SW480 (cell line): ENCODE data around the gene CASP2.

Source experiments
- DNase-seq: peaks from one replicate; pipeline ENCODE4 v3.0.0-alpha.2; 2016; ENCODE audit warnings: low spot score

The CASP2 gene

DNA sequence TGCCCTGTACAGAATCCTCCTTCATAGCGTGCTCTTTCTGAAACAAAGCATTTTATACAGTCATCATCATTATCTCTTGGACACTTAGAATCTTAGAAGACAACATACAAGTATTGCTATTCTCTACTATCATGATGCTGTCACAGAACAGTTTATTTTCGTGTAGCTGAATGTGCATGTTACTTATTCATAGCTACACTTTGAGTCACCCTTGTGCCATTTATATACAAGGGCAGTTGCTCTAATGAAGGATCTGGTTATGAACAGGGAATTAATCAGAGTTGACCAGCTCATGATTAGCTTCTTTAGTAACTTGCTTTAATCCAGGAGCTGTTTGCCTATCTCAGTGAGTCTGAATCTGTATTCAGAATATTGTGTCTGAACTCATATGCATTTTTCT lies 11.2 kb downstream of the CASP2 start:
- DNase-seq = no peak

DNA sequence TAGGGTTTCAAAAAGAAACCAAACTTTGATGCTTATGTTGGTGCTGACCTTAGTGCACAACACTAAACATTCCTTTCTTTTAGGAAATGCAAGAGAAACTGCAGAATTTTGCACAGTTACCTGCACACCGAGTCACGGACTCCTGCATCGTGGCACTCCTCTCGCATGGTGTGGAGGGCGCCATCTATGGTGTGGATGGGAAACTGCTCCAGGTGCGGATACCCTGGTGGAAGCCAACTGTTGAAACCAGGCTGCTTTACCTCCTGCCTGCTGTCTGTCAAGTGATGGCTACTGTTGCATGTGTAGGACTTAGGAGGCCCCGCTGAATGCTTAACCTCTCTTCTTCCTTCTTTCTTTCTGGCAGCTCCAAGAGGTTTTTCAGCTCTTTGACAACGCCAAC lies 11.7 kb downstream of the CASP2 start:
- DNase-seq = peak; percentile 34

DNA sequence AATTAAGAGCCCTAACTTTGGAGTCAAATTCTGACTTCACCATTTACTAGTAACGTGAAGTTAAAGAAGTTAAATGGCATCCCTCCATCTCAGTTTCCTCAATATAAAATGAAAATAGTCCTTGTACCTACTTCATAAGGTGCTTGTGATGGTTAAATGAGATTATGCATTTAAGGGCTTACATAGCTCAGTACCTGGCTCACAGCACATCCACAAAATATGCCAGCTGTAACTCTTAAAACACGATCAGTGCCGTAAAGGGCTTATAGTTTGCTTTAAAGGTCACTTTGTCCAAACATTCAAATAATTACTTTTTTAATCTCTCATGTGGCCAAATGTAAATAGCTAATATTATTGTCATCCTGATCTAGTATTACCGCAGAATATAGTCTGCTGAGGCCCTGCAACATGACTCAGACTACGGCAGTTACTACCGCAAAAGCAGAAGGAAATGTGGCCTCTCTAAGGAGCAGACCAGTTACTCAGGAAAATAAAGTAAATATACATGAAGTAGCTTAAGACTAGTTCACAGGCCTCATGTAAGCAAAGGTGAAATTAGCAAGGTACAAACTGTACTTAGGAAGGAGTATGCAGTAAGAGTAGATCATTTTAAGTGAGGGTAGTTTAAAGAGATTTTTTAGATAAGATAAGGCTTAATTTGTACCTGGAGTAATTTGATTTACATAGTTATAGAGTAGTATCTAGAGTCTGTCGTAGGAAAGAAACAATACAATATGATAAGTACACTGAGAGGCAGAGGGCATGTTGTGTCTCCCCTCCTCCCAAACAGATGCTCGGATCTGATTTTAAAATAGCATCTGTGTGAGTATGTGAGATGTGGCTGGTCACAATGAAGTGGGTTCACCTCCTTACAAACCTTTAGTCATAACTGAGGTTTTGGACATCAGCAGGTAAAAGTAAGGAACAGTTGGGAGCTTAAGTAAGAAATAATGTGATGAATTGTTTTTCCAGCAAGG lies 13.1 kb downstream of the CASP2 start:
- no peak for DNase-seq

DNA sequence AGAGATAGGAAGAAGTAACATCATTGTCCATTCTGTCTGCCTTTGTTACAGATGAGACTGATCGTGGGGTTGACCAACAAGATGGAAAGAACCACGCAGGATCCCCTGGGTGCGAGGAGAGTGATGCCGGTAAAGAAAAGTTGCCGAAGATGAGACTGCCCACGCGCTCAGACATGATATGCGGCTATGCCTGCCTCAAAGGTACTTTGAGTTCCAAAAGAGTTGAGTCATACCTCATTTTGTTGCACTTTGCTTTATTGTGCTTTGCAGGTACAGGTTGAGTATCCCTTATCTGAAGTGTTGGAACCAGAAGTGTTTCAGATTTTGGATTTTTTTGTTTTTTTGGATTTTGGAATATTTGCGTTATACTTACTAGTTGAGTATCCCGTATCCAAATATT lies 15.6 kb downstream of the CASP2 start:
- DNase-seq = no peak

DNA sequence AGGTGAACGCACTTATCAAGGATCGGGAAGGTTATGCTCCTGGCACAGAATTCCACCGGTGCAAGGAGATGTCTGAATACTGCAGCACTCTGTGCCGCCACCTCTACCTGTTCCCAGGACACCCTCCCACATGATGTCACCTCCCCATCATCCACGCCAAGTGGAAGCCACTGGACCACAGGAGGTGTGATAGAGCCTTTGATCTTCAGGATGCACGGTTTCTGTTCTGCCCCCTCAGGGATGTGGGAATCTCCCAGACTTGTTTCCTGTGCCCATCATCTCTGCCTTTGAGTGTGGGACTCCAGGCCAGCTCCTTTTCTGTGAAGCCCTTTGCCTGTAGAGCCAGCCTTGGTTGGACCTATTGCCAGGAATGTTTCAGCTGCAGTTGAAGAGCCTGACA lies 16.8 kb downstream of the CASP2 start:
- no peak for DNase-seq

DNA sequence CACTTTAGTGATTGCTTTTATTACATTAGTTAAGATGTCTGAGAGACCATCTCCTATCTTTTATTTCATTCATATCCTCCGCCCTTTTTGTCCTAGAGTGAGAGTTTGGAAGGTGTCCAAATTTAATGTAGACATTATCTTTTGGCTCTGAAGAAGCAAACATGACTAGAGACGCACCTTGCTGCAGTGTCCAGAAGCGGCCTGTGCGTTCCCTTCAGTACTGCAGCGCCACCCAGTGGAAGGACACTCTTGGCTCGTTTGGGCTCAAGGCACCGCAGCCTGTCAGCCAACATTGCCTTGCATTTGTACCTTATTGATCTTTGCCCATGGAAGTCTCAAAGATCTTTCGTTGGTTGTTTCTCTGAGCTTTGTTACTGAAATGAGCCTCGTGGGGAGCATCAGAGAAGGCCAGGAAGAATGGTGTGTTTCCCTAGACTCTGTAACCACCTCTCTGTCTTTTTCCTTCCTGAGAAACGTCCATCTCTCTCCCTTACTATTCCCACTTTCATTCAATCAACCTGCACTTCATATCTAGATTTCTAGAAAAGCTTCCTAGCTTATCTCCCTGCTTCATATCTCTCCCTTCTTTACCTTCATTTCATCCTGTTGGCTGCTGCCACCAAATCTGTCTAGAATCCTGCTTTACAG lies 17.4 kb downstream of the CASP2 start:
- DNase-seq = peak; percentile 39

DNA sequence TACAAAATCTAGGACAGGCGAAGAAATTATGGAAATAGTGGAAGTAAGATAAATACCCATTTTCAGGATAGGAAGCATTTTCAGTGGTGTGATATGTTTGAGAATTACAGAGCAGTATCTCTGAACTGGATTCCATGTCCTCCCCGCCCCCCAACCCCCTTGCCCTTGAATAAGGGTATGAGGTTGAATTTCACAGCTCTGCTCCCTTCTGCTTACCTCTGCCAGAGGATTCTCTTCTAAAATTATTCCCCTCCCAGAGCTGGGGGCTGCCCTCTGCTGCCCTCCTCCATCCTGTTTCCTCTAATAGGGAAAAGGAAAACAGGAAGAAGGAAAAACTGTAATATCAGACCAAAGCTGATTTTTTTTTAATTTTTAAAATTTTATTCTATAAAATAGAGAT lies 20.5 kb downstream of the CASP2 start:
- DNase-seq = no peak

DNA sequence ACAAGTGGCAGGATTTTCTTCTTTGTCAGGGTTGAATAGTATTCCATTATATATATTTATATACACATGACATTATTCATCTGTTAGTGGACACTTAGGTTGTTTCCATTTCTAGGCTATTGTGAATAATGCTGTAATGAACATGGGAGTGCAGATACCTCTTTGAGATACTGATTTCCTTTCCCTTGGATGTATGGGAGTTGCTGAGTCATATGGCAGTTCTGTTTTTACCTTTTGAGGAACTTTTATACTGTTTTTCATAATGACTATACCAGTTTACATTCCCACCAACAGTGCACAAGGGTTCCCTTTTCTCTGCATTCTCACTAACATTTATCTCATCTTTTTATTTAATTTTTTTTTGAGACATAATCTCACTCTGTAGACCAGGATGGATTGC lies 26.0 kb downstream of the CASP2 start:
- no peak for DNase-seq

DNA sequence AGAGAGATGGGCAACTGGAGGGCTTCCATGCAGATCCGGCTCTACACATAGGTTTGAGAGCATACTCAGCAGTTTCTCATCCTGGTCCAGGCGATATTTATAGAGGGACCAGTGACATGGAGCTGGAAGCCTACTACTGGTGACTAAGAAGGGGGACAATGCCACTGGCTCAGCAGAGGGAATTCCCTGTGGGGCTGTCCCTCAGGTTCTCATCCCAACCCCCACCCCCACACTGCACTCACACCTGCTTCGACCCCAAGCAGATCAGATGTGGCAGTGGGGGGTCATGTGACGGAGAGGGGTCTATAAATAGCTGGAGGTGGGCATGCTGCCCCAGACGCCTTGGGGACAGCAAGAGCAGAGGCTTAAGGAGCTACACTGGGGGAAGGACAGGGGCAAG lies 27.6 kb downstream of the CASP2 start, which contains the start of gene CLCN1:
CLCN1 (plus strand) TSS at position 336 of the 400 bp plus-strand sequence. CDS start 102 bp downstream, outside the sequence.
- no peak for DNase-seq

DNA sequence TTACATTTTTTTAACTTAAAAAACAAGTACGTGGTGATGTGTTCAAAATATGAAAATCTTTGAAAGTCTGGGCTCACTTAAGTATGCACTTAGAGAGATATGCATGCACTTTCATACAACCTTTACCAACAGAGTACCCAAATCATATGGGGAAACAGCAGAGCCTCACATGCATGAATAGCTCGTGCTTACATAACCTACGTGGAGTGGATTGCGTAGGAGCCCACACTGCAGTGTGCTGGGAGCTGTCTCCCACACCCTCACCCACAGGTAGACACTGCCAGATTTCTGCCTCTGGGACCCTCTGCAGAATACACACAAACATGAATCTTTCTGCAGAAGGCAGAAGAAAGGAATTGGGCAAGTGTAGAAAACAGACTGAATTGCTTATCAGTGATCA lies 28.3 kb downstream of the CASP2 start:
- DNase-seq = no peak

DNA sequence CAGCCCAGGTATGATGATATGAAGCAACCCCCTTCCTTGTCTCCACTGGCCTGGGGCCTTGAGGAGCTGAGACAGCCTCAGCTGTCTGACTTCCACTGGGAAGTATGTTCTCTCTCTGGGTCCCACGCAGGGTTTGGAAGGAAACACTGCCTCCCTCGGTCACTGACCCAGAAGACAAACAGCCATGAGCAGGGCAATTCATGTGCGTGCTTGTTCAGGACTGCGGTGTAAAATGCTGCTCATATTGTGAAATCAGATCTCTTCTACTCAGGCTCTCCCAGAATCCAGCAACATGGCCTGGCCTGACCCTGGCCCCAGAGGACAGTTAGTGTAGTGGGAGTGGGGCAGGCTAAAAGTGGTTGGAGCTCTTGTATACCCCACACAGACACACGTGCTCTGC lies 30.5 kb downstream of the CASP2 start:
- DNase-seq = no peak

DNA sequence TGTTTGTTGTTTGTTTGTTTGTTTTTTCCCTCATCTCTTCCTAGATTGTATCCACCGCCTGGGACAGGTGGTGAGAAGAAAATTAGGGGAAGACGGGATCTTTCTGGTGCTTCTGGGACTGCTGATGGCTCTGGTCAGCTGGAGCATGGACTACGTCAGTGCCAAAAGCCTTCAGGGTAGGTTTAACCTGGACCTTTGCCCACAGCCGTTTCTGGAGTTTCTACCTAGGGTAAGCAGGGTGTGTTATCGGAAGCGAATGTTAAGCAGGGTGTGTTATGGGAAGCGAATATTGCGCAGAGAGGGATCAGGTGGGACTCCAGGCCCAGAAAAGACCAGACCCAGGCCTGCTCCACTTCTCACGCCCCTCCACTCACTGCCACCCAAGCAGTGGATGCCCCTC lies 32.5 kb downstream of the CASP2 start:
- DNase-seq = no peak

DNA sequence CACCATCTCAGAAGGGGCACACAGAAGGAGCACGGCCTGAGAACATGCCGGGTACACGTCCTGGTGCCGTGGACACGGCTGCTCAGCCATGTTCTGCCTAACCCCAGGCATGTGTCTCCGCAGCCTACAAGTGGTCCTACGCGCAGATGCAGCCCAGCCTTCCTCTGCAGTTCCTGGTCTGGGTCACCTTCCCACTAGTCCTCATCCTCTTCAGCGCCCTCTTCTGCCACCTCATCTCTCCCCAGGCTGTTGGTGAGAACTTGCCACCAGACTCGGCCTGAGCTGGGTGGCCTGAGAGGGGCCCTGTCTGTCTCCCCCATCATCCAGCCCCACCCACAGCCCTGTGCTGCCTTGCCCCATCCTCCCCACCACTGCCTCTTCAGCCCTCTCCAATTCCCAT lies 33.1 kb downstream of the CASP2 start:
- DNase-seq = no peak

DNA sequence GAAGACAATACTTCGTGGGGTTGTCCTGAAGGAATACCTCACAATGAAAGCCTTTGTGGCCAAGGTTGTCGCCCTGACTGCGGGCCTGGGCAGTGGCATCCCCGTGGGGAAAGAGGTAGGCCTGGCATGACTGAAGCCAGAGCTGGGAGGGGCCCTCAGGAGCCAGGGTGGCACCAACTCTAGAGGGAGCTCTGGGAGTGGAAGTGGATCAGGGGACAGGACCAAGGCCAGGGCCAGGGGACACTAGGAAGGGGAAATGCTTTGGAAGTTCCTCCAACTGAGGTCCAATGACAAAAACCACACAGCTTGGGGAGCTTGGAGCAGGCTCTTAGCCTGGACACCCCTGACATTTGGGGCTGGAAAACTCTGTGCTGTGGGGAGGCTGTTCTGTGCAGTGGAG lies 33.6 kb downstream of the CASP2 start:
- no peak for DNase-seq

DNA sequence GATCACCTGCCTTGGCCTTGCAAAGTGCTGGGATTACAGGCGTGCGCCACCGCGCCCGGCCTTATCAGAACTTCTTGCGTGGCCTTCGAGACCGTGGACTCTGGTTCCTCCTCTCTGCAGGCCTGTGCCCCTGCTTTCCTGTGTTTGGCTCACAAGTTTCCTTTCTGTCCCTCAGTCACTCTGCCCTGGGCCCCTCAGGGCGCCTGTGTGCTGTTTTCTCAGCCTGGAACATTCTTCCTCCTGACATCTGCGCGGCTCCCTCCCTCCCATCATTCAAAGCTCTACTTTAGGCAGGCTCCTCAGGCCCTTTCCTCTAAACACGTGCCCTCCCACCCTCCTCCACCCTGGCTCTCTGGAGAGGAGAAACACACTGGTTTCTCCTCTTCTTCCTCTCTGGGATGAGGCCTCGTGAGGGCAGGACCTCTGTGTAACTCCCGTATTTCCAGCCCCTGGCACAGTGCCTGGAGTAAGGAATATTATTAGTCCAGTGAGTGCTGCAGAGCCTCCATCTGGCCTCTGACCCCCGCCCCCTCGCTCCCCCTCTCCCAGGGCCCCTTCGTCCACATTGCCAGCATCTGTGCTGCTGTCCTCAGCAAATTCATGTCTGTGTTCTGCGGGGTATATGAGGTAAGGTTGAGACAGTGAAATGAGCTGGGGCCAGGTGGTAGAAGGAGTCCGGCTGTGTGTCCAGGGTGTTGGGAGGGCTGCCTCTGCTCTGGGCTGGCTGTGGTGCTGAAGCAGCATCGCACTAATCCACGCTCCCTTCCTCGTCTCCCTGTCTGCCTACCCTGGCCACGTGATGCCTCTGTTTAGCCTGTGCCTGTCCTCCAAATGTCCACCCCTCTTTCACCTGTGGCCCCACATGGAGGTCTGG lies 34.8 kb downstream of the CASP2 start:
- DNase-seq = no peak

DNA sequence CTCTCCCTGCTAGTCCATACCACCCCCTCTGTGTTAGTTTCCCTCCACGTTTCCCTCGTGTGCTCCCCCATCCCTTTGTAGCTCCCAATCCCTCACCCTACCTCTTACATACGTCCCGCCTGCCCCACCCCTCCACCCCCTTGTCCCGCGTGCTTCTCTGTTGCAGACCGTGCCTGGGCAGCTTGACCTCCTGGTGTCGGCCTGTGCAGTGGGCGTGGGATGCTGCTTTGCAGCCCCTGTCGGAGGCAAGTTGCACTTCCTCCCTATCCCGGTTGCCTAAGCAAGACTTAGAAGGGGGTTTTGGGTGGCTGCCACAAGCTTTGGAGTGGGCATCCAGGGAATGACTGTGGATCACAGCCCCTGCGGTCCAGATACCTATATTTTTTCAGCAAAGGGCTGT lies 35.5 kb downstream of the CASP2 start:
- no peak for DNase-seq

DNA sequence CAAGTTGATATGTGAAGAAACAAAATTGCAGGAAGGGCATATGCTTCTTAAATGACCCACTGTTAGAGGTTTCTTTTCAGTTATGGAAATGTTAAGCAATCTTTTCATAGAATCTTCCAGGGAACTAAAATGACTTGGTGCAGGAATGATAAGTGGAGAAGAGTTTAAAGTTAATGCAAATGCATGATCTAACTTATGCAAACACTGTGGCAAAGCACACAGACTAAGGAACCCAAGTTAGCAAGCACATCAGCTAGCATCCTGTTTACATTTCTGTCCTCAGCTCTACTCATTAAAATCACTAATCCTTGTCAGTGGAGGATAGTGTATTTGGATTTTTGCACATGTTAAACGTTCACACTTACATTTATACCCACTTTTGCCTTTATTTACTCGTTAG lies 37.1 kb downstream of the CASP2 start:
- no peak for DNase-seq

DNA sequence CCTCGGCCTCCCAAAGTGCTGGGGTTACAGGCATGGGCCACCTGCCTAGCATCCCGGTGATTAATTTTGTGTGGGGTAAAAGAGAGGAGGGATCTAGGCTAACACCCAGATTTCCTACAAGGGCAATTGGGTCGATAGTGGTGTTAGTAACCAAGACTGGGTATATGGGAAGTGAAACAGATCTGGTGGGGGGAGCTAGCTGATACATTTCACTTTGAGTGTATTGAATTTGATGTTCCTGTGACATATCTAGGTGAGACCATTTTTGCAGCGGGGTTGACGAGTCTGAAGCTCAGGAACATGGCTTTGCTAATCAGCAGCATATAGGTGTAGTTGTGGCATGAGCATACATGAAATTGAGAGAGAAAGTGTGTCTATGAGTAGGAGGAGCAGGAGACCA lies 39.8 kb downstream of the CASP2 start:
- no peak for DNase-seq

DNA sequence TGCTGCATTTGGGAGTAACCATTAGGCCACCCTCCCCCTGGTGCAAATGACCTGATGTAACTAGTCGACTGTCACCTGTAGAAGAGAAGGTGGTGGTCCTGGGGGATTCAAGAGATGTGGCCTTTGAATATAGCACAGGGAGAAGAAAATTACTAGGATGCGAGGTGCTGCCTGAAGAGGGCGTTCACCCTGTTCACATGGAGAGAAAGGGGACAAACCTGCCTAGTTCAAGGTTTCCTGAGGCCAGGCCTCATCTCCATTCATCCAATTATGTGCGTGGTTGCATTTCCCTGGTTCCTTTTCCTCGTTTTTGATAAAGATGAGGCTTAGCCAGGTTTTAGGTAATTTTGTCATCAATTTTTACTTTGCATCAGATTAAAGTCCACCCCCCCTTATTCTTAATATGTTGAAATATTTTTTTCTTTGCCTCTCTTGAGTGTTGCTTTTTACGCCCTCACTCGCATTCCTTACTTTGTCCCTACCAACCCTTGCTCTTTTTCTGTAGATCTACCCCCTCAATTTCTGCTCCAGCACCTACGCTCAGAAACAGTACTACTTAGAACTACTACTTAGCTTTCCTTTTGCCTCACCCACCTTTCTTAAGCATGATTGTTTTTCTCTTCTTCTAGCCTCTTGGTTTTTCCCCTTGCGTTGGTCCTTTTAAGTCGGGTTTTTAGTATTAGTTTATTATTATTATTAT lies 41.5 kb downstream of the CASP2 start:
- DNase-seq = no peak

DNA sequence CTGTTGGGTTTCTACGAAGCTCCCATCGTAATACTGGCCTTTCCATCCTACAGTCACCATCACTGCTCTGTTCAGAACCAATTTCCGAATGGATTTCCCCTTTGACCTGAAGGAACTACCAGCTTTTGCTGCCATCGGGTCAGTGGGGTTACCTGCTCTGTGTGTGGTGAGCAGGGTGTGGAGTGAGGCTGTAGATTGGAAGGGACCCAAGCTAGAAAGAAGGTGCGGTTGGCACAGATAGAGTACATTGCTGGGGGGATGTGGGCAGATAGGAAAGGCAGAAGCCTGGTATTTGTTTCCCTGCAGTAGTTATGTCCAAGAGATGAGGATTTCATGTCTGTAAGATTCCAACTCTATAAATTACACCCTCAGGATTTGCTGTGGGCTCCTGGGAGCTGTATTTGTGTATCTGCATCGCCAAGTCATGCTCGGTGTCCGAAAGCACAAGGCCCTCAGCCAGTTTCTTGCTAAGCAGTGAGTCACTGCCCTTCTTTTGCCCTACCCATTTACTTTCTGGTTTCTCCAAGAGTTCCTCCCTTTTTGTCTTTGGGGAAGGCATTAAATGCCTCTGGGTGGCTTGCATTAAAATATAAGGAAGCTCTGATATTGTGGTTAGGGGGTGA lies 43.1 kb downstream of the CASP2 start:
- DNase-seq = no peak

DNA sequence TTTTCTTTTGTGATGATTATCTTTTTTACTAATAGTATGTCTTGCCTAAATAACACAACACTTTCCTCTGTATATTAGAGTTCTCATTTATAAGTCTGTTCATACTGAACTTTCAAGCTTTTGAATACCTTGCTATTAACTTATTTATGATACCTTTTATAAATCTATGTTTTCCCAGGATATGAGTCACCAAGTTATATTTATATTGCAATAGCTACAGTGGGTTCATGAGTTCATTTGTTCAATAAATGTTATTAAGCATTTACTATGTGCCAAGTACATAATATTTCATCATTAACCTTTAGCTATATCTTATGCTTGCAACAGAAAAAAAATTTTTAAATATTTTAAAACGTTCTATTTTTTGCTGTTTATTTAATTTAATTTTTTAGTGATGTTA lies 46.1 kb downstream of the CASP2 start:
- no peak for DNase-seq
